ENCODE data around the gene OGFOD1.
"Not testable (repeated sequence)": the region's sequence is repeated elsewhere in the genome, so short reads cannot be mapped to it uniquely, and the experiment has no call there.

OGFOD1 gene

DNA sequence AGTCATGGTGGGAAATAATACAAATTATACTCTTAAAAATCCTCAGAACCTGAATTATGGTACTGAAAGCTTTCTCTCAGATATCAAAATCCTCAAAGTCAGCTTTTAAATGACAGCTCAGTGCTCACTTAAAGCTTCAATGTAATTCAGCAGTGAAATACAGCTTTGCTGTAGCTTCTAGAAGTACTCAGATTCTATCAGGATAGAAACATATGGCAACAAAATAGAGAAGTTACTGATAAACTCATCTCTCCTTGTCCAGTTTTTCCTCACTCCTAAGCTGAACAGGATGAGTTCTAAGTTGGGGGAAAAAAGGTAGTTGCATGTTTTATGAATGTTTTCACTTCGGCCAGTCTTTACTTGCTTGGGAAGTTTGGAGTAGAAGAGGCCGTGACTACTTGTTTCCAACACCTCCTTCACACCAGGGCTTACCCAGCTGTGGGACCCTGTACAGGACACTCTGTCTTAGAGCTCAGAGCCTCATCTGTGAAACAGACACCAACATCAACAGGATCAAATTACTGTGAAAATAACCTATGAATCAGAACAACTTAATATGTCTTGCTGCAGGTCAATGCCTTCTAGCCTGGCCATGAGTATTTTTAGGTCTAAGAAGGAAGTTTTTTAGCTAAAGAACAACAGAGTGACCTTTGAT lies 30.2 kb downstream of the OGFOD1 start:
- no peak for DNase-seq

DNA sequence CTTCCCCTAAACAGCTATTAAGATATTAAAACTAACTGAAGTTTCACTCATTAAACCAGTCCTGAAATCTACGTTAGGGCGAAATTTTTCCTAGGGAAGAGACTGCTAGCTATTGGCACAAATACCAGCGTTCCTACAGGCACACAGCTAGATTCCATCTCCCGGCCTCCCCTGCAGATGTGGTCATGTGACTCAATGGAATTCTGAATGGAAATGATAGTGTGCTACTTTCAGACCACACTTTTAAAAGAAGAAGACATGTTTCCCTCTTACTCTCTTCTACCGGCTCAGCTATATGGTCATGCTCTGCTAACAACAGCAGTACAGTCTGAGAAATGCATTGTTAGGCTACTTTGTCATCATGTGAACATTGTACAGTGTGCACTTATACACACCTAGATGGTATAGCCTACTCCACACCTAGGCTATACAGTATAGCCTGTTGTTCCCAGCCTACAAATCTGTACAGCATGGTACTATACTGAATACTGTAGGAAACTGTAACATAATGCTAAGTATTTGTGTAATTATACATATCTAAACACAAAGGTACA lies 31.4 kb downstream of the OGFOD1 start:
- no peak for DNase-seq

DNA sequence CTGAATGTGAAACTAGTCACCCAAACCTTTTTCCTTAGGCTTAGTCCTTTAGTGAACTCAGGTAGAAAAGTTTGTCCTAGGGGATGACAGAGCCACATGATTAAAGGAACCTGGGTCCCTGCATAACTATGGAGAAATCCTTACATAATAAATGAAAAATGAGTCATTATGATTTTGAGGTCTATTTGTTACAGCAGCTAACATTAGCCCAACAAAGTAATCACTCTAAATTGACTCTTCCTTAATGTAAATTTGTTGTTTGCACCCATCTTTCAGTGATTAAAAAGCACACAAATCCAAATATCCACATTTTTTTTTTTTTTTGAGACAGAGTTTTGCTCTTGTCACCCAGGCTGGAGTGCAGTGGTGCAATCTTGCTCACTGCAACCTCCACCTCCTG lies 32.0 kb downstream of the OGFOD1 start:
- DNase-seq: no peak

DNA sequence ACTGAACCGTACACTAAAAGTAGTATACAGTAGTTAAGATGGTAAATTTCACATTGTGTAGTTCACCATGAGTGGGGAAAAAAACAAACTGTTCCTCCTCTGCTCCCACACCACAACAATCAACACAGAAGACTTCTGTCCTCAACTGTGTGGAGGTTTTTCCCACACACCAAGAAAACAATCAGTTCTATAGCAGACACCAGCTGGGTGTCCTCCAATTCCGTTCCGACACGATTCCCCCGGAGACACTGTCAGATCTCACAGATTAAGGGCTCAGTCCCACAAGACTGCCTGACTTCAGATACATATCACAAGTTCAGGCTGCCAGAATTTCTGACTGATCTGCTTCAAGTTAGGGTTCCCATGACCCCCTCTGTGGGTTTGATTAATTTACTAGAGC lies 36.7 kb downstream of the OGFOD1 start:
- no peak for DNase-seq

DNA sequence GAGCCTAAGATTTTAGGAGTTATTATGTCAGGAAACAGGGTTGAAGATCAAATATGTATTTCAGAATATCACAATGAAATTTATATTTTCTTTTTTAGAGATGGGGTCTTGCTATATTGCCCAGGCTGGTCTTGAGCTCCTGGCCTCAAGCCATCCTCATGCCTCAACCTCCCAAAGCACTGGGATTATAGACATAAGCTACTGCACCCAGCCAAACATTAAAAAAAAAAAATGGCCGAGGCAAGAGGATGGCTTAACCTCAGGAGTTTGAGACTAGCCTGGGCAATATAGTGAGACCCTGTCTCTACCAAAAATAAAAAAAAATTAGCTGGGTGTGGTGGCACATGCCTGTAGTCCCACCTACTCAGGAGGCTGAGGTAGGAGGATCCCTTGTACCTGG lies 37.5 kb downstream of the OGFOD1 start:
- DNase-seq: not testable (repeated sequence)

DNA sequence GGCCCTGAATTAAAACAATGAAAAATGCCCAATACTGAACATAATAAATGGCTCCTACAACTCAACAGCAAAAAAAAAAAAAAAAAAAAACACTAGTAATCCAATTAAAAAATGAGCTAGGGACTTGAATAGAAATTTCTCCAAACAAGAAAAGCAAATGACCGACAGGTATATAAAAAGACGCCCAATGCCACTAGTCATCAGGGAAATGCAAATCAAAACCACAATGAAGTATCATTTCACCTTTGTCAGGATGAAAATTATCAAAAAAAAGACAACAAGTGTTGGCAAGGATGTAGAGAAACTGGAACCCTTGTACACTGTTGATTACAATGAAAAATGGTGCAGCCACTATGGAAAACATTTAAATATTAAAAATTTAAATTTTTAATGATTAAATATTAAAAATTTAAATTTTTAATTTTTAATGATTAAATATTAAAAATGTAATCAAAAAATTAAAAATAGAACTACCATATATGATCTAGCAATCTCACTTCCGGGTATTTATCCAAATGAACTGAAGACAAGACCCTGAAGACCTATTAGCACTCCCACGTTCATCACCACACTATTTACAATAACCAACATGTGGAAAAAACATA lies 40.4 kb downstream of the OGFOD1 start:
- no peak for DNase-seq

DNA sequence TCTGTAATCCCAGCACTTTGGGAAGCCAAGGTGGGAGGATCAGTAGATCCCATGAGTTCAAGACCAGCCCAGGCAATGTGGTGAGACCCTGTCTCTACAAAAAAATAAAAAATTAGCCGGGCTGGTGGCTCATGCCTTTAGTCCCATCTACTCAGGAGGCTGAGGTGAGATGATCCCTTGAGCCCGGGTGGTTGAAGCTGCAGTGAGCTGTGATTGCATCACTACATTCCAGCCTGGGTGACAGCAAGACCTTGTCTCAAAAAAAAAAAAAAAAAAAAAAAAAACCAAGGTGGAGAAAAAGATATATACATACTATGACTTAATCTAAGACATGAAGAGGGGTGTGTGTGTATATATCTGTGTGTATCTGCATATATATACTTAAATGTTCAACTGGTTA lies 41.8 kb downstream of the OGFOD1 start:
- DNase-seq: no peak

DNA sequence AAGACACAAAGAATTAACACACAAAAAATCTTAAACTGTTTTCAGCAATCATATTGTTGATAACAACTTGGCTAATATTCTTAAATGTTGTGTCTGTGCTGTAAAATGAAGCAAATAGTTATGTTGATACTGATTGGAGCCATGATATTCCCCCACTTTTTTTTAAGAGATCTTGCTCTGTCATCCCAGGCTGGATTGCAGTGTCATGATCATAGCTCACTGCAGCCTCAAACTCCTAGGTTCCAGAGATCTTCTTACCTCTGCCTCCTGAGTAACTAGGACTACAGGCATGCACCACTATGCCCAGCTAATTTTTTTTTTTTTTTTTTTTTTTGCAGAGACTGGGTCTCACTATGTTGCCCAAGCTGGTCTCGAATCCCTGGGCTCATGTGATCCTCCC lies 42.5 kb downstream of the OGFOD1 start:
- no peak for DNase-seq

DNA sequence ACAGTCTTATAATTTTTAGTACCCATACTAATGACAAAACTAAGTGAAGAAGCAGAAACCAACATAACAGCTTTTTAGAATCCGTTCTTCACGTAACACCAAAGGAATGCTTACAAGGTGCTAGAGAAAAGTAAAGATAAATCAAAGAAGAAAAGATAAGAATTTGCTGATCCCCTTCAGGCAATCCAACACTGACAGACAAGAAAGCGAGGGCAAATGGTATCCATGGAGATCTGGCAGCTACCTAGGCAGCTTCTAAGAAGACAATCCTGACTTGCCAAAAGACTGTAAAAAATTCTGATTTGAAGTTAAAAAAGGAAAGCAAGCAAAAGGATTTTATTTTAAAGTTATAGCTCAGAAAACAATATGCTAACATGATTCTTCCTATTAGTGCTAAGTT lies 53.8 kb downstream of the OGFOD1 start:
- DNase-seq: no peak

DNA sequence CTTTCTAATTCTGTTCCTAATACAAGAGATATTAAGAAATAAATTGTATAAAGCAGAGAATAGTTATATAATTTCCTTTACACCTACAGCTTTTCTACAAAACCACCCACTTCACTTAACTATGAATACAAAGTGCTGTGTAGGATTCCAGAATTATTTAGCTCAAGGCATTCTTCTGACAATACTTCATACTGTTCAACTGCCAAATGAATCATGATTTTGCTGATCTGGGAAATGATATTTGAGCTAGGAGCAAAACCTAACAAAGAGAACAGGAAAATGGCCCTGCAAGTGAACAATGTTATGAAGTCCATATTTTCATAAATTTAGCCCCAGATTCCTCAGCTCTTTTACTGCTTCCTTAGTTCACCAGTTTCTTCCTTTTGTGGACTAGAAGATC lies 55.6 kb downstream of the OGFOD1 start:
- no peak for DNase-seq

DNA sequence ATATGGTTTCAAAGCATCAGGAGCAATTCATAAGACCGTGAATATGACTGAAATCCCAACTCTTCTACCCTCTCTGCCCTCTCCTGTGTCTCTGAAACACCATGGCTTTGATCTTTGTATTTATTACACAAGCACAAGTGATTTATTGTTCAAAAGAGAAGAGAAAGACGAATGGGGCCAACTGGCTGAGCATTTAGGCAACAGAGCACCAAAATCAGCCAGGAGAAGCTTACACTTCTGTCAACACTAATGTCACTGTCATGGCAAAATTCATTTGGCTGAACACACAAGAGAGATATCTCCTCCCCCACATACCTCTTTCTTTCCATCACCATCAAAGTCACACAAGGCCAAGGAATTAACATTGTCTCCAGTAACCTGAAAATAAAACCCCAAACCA lies 59.2 kb downstream of the OGFOD1 start:
- DNase-seq: no peak

DNA sequence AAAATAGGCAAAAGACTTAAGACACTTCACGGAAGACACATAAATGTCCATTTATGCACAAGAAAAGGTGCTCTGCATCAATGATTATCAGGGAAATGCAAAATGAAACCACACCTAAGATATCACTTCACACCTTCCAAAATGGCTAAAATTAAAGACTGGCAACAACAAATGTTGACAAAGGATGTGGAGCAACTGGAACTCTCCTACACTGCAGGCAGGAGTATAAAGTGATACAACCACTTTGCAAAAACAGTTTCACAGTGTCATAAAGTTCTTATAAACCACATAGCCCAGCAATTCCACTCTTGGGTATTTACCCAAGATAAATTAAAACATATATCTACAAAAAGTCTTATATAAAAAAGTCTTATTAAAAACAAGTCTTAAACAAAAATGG lies 60.7 kb downstream of the OGFOD1 start:
- no peak for DNase-seq

DNA sequence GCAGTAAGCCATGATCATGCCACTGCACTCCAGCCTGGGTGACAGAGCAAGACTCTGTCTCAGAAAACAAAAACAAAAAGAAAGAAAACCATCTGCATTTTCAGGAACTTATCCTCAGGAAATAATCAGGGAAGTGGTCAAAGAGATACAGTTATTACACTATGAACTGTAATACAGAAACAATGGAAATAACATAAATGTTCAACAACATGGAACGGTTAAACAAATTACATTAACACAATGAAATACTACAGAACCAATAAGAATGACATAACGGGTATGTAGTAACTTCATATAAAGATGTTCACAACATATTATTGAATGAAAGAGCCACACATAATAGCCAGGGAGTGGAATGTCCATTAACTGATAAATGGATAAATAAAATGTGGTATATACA lies 61.7 kb downstream of the OGFOD1 start:
- DNase-seq: no peak

DNA sequence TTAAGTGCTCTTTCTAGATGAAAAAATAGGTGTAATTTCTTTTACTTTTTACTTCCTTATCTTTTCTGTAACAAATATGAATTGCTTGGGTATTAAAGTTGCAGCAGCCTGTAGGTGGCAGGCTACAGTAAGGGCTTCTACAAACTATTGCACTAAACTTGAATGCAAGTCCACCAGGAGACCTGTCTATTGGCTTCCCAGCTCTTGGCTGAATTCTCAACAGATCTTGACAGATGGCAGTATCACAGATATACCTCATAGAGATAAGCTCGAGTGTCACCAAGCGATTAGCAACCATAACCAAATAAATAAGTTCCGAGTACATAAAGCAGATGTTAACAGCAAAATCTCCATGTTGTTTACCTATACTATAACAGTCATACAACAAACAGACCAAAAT lies 62.6 kb downstream of the OGFOD1 start:
- peak in 1 of 2 donors; percentile 66 for DNase-seq

DNA sequence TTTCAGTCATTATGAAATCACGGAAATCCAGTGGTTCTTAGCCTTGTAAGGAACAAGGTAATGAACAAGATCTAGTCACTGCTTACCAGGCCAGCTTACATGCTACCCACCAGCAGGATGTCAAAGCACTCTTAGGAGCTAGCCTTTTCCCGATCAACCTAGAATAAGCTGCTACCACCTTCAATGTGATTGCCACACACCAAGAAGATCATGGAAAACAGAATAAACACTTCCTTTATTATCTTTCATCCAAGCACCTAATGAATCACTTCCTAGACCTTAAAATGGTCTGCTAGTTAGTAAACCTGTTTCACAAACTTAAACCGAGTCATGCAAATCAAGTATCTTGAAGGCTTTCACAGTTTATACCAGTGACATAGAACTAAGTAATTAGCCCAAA lies 63.5 kb downstream of the OGFOD1 start:
- DNase-seq: no peak

DNA sequence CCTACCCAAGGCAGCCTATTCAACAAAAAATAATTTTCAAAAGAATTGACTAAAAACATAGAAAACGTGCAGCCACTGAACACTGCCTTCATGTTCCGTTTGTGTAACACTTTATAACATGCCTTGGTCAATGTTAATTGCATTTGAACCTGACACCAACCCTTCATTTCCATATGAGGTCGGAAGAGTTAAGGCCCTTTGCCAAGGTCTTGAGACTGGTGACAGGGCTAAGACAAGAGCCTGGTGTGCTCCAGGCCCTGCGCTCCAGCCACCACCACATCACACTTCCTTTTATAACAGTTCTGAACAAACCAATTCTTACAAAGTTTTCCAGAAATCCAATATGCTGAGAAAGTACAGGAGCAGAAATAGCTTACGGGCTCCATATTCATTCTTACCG lies 64.3 kb downstream of the OGFOD1 start:
- no peak for DNase-seq

DNA sequence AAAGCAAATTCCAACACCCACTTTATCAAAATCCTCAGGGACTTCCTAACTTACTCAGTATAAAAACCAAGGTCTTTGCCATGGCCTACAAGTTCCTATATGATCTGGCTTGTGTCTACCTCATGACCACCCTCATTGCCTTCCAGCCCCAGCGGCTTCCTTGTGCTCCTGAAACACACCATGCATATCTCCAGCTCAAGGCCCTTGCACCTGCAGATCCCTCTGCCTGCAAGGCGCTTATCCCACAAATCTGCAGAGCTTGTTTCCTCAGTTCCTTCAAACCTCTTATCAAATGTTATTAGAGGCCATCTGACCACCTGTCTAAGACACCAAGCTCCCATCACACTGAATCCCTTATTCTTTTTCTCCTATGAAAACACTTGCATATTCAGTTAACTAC lies 65.9 kb downstream of the OGFOD1 start:
- no peak for DNase-seq

DNA sequence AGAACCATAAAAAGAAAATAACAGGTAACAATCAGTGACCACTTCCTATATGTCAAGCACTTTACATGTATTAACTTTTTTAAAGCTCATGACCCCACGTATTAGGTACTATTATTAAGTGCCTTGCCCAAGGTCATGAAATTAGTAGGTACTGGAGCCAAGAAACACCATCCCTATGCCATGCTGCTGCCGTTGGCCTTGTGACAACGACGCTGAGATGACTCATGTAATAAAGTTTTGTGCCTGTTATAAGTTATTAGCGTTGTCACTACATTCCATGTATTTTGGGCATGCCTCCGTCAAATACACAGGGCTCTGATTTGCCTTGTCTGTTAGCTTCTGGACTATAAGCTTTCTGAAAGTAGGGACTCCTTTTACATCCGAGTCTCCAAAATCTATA lies 67.1 kb downstream of the OGFOD1 start:
- no peak for DNase-seq

DNA sequence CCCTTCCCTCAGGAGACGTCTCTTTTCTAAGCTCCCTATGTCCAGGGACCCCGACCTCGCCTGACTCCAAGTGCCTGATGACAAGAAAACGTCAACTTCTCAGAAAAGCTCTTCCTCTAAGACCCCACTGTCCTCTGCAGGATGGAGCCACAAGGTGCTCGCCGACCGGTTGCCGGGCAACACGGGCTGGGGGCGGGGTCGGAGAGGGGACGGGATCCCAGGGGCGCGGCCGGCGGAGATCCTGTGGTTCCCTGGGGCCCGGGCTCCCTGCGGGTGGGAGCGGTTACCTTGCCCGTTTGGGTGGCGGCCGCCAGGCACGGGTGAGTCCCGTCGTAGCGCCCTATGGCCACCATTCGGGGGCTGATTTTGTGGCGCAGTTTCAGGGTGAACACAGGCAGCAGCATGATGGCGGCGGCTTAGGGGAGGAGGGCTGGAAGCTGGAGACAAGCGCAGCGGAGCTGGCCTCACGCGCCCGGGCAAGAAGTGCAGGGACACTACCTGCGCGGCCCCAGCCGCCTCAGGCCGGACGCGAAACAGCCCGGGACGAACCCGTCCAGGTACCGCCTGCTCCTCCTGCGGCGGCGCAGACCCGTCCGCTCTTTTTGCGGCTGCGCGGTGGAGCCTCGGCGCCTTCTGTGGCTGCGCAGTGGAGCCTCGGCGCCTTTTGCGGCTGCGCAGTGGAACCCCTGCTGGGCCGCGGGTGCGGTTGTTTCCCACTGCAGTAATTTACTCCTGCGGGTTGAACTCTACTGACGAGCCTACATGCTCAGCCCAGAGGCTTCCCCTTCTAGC lies 68.3 kb downstream of the OGFOD1 start, which contains the start of gene BBS2:
BBS2 (minus strand) TSS at position 566 of the 792 bp plus-strand sequence; CDS start at position 404, 162 bp downstream.
- DNase-seq: peak; percentile 77 to 89

DNA sequence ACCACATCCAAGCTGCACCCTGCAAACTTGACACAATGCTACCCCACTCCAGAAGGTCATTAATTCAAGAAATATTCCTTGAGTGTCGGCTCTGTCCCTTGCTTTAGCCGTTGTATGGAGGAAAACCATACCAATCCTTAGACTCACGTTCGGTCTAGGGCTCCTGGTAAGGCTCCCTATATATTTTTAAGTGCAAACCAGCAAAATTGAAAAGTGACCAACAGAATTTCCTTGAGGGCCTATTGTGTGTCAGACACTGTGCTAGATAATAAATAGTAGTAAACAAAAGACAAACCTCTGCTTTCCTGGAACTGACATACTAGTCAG lies 68.9 kb downstream of the OGFOD1 start:
- no peak for DNase-seq

DNA sequence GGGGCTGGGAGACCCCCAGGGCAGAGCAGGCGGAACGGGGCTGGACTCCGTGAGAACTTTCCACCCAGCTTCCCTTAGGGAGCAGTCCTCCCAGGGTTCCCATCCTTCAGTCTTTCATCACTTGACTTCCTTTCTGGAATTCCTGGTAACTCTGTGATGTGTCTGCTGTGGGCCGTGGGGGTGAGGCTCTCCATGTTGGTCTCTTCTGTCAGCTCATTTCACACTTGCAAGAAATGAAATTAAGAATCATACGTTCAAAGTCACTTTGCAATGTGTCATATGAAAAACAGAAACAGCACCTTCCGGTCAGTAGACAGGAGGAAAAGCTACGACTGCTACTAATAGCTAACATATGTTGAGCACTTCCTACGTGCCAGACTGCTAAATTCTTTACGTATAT lies 73.9 kb downstream of the OGFOD1 start:
- no peak for DNase-seq

All from bone marrow (tissue), 2 donors.